H9 (cell line): ENCODE data around the gene RBPJ. TPM values are rescaled to one million over a fixed set of nuclear protein-coding genes. Genes with fewer than 3 reads are reported as not detected.

ENCODE experiments used
- DNase-seq: peaks from one replicate; pipeline ENCODE4 v3.0.0-alpha.2; 2017
- H2AFZ ChIP-seq: one replicate; pipeline ENCODE4 v1.6.1; 2013; ENCODE audit warnings: mild to moderate bottlenecking, low read length, control low read depth, moderate library complexity
- H2AK5ac ChIP-seq: 2 replicates; pipeline ENCODE4 v1.6.1; 2013; ENCODE audit warnings: low read length, control low read depth, mixed read lengths; ENCODE audit not compliant: insufficient read length
- H2BK120ac ChIP-seq: one replicate; pipeline ENCODE4 v1.6.1; 2013; ENCODE audit warnings: low read depth, mild to moderate bottlenecking, low read length, control low read depth, inconsistent platforms; ENCODE audit not compliant: poor library complexity, severe bottlenecking
- H2BK12ac ChIP-seq: 2 replicates; pipeline ENCODE4 v1.6.1; 2013; ENCODE audit warnings: low read length, control low read depth, mixed read lengths, low read depth; ENCODE audit not compliant: insufficient read length
- H2BK15ac ChIP-seq: 2 replicates; pipeline ENCODE4 v1.6.1; 2013; ENCODE audit warnings: low read depth, low read length, control low read depth
- H2BK20ac ChIP-seq: one replicate; pipeline ENCODE4 v1.6.1; 2013; ENCODE audit warnings: low read depth, mild to moderate bottlenecking, low read length, control low read depth, inconsistent platforms; ENCODE audit not compliant: poor library complexity, severe bottlenecking
- H2BK5ac ChIP-seq: 2 replicates; pipeline ENCODE4 v1.6.1; 2013; ENCODE audit warnings: low read length, control low read depth, mixed read lengths; ENCODE audit not compliant: insufficient read length
- H3K14ac ChIP-seq: 2 replicates; pipeline ENCODE4 v1.6.1; 2013; ENCODE audit warnings: low read length, control low read depth; ENCODE audit not compliant: insufficient read depth
- H3K18ac ChIP-seq: 2 replicates; pipeline ENCODE4 v1.6.1; 2013; ENCODE audit warnings: low read depth, mild to moderate bottlenecking, mixed read lengths, low read length, control low read depth; ENCODE audit not compliant: insufficient read length
- H3K23ac ChIP-seq: 2 replicates; pipeline ENCODE4 v1.6.1; 2013; ENCODE audit warnings: low read length, control low read depth, mixed read lengths, low read depth; ENCODE audit not compliant: insufficient read length
- H3K23me2 ChIP-seq: 2 replicates; pipeline ENCODE4 v1.6.1; 2013; ENCODE audit warnings: low read depth, mild to moderate bottlenecking, mixed read lengths, low read length, control low read depth; ENCODE audit not compliant: insufficient read length, poor library complexity, severe bottlenecking
- H3K27ac ChIP-seq: 2 replicates; pipeline ENCODE4 v1.5.1; 2013; ENCODE audit warnings: low read length, control low read depth, mixed read lengths, low read depth; ENCODE audit not compliant: insufficient read length
- H3K27me3 ChIP-seq: 2 replicates; pipeline ENCODE4 v1.6.1; 2013; ENCODE audit warnings: low read length, control low read depth, inconsistent platforms; ENCODE audit not compliant: insufficient read depth
- H3K4ac ChIP-seq: 2 replicates; pipeline ENCODE4 v1.6.1; 2013; ENCODE audit warnings: low read depth, mild to moderate bottlenecking, control low read depth, inconsistent platforms, low read length, moderate library complexity
- H3K4me1 ChIP-seq: 2 replicates; pipeline ENCODE4 v1.6.1; 2013; ENCODE audit warnings: low read length, control low read depth, inconsistent platforms; ENCODE audit not compliant: insufficient read depth
- H3K4me2 ChIP-seq: 2 replicates; pipeline ENCODE4 v1.6.1; 2013; ENCODE audit warnings: low read length, control low read depth, mixed read lengths; ENCODE audit not compliant: insufficient read length, insufficient read depth
- H3K56ac ChIP-seq: 2 replicates; pipeline ENCODE4 v1.6.1; 2013; ENCODE audit warnings: low read depth, mild to moderate bottlenecking, mixed read lengths, low read length, control low read depth; ENCODE audit not compliant: insufficient read length
- H3K79me1 ChIP-seq: 2 replicates; pipeline ENCODE4 v1.6.1; 2013; ENCODE audit warnings: low read depth, mild to moderate bottlenecking, moderate library complexity, low read length, control low read depth, inconsistent platforms; ENCODE audit not compliant: insufficient read depth, poor library complexity, severe bottlenecking
- H3K79me2 ChIP-seq: 2 replicates; pipeline ENCODE4 v1.6.1; 2013; ENCODE audit warnings: low read length, control low read depth, inconsistent platforms; ENCODE audit not compliant: insufficient read depth
- H3K9ac ChIP-seq: 2 replicates; pipeline ENCODE4 v1.6.1; 2013; ENCODE audit warnings: low read length, control low read depth, mixed read lengths; ENCODE audit not compliant: insufficient read length; ENCODE audit errors: extremely low read depth
- H3K9me3 ChIP-seq: one replicate; pipeline ENCODE4 v1.6.1; 2013; ENCODE audit warnings: low read depth, low read length, inconsistent platforms; ENCODE audit not compliant: control insufficient read depth
- H3T11ph ChIP-seq: one replicate; pipeline ENCODE4 v1.6.1; 2013; ENCODE audit warnings: mild to moderate bottlenecking, low read length, control low read depth, inconsistent platforms
- H4K20me1 ChIP-seq: one replicate; pipeline ENCODE4 v1.6.1; 2013; ENCODE audit not compliant: control insufficient read depth, insufficient read length, insufficient read depth
- H4K5ac ChIP-seq: 2 replicates; pipeline ENCODE4 v1.6.1; 2013; ENCODE audit warnings: low read depth, mild to moderate bottlenecking, mixed read lengths, low read length, control low read depth; ENCODE audit not compliant: insufficient read length
- H4K8ac ChIP-seq: replicated peaks from 2 replicates; pipeline ENCODE4 v1.6.1; 2013; ENCODE audit warnings: low read length, control low read depth, mixed read lengths, low read depth; ENCODE audit not compliant: insufficient read length
- H4K91ac ChIP-seq: 2 replicates; pipeline ENCODE4 v1.6.1; 2013; ENCODE audit warnings: low read depth, mild to moderate bottlenecking, moderate library complexity, mixed read lengths, low read length, control low read depth; ENCODE audit not compliant: insufficient read length
- H3K27ac Mint-ChIP-seq, 3 experiments: 2 replicates in 2 of 3; 3 replicates in 1 of 3; pipeline ENCODE4 v1.8.0; 2020 to 2021; ENCODE audit warnings: mixed read lengths in 3 of 3, mild to moderate bottlenecking in 1 of 3, moderate library complexity in 1 of 3
- H3K27me3 Mint-ChIP-seq: 2 replicates; pipeline ENCODE4 v1.8.0; 2021; ENCODE audit warnings: low read depth, mild to moderate bottlenecking, moderate library complexity, mixed read lengths
- H3K36me3 Mint-ChIP-seq, 3 experiments: 2 replicates in 2 of 3; 3 replicates in 1 of 3; pipeline ENCODE4 v1.8.0; 2020 to 2021; ENCODE audit warnings: low read depth in 3 of 3, mixed read lengths in 3 of 3; ENCODE audit not compliant: insufficient read depth in 1 of 3
- H3K4me1 Mint-ChIP-seq, 2 experiments: 2 replicates each; pipeline ENCODE4 v1.8.0; 2020; ENCODE audit warnings: mixed read lengths in 2 of 2
- H3K4me3 Mint-ChIP-seq, 2 experiments: 2 replicates in 1 of 2; 3 replicates in 1 of 2; pipeline ENCODE4 v1.8.0; 2020 to 2021; ENCODE audit warnings: mild to moderate bottlenecking in 2 of 2, mixed read lengths in 2 of 2, moderate library complexity in 1 of 2
- H3K9me3 Mint-ChIP-seq, 2 experiments: 2 replicates in 1 of 2; 3 replicates in 1 of 2; pipeline ENCODE4 v1.8.0; 2020; ENCODE audit warnings: mild to moderate bottlenecking in 2 of 2, mixed read lengths in 2 of 2, moderate library complexity in 1 of 2
- WGBS: extraction: QIAGEN DNeasy Blood & Tissue Kit; methylation state at CpG from one replicate; pipeline ENCODE4 v1.1.7; 2013; ENCODE audit warnings: missing lambda C conversion rate, low lambda C conversion rate, mixed read lengths; ENCODE audit not compliant: insufficient read length; ENCODE audit errors: extremely low coverage; 5-methylcytosine and 5-hydroxymethylcytosine counted together
- total RNA-seq: library from RNA; stranded (reverse); gene quantifications from 2 replicates; pipeline ENCODE4 v1.2.1, GENCODE V29; 2021
- TF ChIP-seq, protein P1 (sequence below): fragments of 200-600 bp; sonication (generic); conservative IDR thresholded peaks from 3 replicates; pipeline ENCODE4 v1.8.0; 2021; ENCODE audit warnings: antibody characterized with exemption, mild to moderate bottlenecking

Gene RBPJ
- total RNA-seq, 1 experiment from 2014 or later = 166 TPM

DNA sequence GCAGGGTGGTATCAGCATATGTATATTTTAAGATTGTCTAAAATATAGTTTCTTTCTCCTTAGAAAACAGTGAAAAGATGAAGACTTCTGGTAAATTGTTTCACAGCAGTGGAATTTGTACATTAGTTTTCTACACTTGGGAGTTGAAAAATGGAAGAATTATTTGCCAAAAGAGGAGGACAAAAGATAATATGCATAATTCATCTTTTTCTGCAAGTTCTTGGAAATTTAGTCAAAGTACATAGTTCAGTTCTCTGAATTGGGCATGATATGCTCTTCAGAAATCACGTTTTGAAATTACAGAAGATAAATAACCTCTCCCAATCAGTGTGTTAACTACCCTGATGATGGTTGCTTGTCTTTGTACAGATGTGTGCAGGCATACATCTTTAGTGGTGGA is 47.0 kb downstream of the RBPJ start:
- Histone ChIP-seq H2AK5ac (no peak overlapping the region), H4K8ac (no peak overlapping the region), H3K27ac (no peak overlapping the region), H3K4me2 (no peak overlapping the region), H3K9ac (no peak overlapping the region), H3K9me3 (no peaks in the 10 kb centered on the region), H4K20me1 (no peaks in the 10 kb centered on the region), H2BK5ac (no peak overlapping the region), H3K23me2 (no peaks in the 10 kb centered on the region), H3K23ac (no peak overlapping the region), H3K79me1 (peaks cover 2% of the 10 kb centered on the region), H3K14ac (no peak overlapping the region), H2BK12ac (no peak overlapping the region), H2AFZ (no peak overlapping the region), H3K4me1 (peaks cover 8% of the 10 kb centered on the region; the same call in 1 of the 2 replicates), H3K56ac (no peak overlapping the region), H3K4ac (no peak overlapping the region), H3K79me2 (peaks cover 41% of the 10 kb centered on the region; the same call in 1 of the 2 replicates), H4K5ac (no peak overlapping the region), H2BK15ac (no peak overlapping the region), H2BK20ac (no peak overlapping the region), H3T11ph (no peak overlapping the region), H2BK120ac (no peak overlapping the region), H3K27me3 (no peaks in the 10 kb centered on the region), H3K18ac (no peak overlapping the region), H4K91ac (no peak overlapping the region)
- TF ChIP-seq, protein P1, sequence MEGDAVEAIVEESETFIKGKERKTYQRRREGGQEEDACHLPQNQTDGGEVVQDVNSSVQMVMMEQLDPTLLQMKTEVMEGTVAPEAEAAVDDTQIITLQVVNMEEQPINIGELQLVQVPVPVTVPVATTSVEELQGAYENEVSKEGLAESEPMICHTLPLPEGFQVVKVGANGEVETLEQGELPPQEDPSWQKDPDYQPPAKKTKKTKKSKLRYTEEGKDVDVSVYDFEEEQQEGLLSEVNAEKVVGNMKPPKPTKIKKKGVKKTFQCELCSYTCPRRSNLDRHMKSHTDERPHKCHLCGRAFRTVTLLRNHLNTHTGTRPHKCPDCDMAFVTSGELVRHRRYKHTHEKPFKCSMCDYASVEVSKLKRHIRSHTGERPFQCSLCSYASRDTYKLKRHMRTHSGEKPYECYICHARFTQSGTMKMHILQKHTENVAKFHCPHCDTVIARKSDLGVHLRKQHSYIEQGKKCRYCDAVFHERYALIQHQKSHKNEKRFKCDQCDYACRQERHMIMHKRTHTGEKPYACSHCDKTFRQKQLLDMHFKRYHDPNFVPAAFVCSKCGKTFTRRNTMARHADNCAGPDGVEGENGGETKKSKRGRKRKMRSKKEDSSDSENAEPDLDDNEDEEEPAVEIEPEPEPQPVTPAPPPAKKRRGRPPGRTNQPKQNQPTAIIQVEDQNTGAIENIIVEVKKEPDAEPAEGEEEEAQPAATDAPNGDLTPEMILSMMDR = no peak
- Mint-ChIP-seq H3K4me1 (peaks cover 43 to 44% of the 10 kb centered on the region in 2 experiments), H3K27ac (peak overlapping the region in 2 of 3 experiments; percentile 50 to 78; a peak in 3 of 7 replicates), H3K9me3 (no peaks in the 10 kb centered on the region), H3K27me3 (no peaks in the 10 kb centered on the region), H3K36me3 (peaks cover 0 to 8% (median 0%) of the 10 kb centered on the region in 3 experiments; a peak in 2 of 7 replicates), H3K4me3 (no peak overlapping the region)
- no peak for DNase-seq
- WGBS = no CpG with 5 or more reads among the region's 1 CpG
